GM12873 (cell line): ENCODE data around the gene GGPS1.

Source experiments
- TF ChIP-seq, protein P1 (sequence below): IDR thresholded peaks from 2 replicates; pipeline ENCODE4 v1.5.1; 2012; ENCODE audit warnings: low read depth, mild to moderate bottlenecking, moderate library complexity, low read length, control low read depth; ENCODE audit not compliant: insufficient read depth; ENCODE audit errors: missing control alignments

GGPS1 gene

DNA sequence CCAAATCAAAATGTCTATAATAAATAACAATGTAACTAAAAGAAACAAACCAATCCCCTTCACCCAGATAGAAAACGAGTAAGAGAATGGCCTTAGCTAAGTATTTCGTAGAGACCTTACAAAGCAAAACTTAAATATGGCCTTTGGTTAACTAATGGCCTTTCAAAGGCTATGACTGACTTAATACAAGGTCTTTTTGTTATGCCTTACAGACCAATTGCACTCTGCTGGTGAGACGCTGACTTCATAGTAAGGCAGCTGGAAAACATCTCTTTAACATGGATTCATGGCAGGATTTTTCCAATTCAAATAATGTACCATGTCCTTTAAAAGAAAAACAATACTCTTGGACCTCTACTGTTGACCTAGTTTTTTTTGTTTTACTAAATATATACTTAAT, 23.1 kb downstream of the GGPS1 start:
- TF ChIP-seq, protein P1, sequence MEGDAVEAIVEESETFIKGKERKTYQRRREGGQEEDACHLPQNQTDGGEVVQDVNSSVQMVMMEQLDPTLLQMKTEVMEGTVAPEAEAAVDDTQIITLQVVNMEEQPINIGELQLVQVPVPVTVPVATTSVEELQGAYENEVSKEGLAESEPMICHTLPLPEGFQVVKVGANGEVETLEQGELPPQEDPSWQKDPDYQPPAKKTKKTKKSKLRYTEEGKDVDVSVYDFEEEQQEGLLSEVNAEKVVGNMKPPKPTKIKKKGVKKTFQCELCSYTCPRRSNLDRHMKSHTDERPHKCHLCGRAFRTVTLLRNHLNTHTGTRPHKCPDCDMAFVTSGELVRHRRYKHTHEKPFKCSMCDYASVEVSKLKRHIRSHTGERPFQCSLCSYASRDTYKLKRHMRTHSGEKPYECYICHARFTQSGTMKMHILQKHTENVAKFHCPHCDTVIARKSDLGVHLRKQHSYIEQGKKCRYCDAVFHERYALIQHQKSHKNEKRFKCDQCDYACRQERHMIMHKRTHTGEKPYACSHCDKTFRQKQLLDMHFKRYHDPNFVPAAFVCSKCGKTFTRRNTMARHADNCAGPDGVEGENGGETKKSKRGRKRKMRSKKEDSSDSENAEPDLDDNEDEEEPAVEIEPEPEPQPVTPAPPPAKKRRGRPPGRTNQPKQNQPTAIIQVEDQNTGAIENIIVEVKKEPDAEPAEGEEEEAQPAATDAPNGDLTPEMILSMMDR: no peak

GRCh38 chr1:235351898-235352297, 23.5 kb downstream of the GGPS1 start:
- TF ChIP-seq, protein P1: no peak

DNA sequence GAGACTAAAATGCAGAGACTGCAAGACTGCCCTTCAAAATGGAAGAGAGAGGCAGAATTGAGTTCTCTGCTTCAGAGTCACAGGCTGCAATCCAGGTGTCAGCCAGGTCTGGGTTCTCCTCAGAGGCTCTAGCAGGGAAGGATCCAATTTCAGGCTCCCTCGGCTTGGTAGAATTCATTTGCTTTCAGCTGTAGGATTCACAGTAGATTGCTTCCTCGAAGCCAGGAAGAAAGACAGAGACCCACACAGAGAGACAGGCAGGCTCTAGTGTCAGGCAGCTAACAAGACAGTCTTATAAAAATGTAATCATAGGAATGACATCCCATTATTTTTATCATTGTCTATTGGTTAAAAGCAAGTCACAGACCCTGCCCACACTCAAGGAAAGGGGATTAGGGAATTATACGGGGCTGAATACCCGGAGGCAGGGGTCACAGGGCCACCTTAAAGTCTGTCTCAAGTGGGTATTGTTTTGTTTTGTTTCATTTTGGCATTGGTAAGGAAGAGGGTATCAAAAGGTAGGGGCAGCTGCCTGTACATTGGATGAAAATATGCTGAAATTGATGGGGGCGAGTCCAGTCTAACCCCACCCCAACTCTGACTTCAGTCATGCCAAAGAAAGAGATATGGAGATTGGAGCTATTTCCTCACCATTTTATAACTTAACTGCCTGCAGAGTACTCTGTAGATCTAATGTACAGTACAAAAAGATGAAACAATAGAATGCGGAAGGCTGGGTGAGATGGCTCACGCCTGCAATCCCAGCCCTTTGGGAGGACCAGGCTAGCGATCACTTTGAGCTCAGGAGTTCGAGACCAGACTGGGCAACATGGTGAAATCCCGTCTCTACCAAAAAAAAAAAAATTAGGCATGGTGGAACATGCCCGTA, 29.4 kb downstream of the GGPS1 start:
- TF ChIP-seq, protein P1: no peak

GRCh38 chr1:235358899-235359298, 30.5 kb downstream of the GGPS1 start:
- TF ChIP-seq, protein P1: no peak

DNA sequence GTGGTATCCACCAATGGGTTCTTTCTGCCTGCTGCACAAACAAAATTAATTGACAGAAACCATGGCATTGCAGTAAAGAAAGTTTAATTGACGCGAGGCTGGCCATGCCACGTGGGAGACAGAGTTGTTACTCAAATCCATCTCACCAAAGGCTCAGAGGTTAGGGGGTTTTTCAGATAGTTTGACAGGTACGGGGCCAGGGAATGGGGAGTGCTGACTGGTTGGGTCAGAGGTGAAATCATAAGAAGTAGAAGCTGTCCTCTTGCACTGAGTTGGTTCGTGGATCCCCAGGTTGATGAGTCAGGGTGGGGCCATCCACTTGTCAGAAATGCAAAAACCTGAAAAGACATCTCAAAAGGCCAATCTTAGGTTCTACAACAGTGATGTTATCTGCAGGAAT, 37.9 kb downstream of the GGPS1 start:
- TF ChIP-seq, protein P1: no peak

DNA sequence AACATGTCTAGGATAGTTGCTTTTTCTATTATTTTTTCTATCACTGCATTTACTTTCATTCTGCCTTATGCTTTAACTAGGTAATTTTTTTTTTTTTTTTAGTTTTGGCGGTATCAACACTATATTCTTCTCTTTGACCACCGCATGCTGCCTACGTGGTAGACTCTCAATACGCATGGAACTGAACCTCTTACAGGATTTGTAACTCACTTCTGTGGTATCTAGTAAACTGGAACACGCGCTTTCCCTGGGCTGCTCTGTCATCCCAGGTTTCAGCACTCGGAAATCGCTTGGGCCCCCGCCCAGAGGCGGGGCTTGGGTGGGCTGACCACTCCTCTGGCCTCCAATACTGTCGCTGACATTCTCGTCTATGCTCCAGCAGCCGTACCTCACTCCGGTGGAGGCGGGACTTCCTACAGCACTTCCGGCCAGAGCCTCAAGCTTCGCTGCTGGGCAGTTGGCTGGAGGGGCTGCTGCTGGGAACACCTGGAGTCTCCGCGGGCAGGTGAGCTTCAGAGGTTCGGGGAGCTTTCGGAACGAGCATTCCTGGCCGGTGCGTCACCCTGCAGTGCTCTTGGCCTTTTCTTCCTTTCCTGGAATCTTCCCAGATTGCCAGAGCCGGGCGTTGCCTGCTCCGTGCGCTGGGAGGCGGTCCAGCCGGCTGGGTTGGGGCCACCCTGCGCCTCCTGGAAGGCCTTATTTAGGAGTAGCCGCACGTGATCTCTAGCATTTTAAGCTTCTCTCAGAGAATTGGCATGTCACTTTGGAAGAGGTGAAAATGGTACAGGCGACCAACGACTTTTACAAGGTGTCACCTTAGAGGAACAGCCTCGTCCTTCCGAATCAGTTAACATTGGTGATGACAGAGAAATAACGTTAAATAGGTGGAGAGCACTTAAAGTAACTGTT, 38.9 kb downstream of the GGPS1 start, which contains the start of gene TBCE:
TSS of gene TBCE (plus strand) at position 428 of the 909 bp plus-strand sequence. CDS start 12,623 bp downstream, outside the sequence.
- TF ChIP-seq, protein P1: no peak

DNA sequence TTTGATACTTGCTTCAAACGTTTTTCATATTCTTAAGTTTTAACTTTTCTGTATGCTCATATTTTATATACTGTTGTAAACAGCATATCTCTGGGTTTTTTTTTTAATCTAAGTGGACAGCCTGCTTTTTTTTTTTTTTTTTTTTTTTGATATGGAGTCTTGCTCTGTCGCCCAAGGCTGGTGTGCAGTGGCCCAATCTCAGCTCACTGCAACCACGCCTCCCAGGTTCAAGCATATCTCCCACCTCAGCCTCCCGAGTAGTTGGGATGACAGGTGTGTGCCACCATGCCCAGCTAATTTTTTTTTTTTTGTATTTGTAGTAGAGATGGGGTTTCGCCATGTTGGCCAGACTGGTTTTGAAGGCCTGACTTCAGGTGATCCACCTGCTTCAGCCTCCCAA, 40.1 kb downstream of the GGPS1 start:
- TF ChIP-seq, protein P1: no peak
